B cell (primary cell): ENCODE data around the gene POLR2C. TPM values are rescaled to one million over a fixed set of nuclear protein-coding genes. Genes with fewer than 3 reads are reported as not detected.

Source experiments
- ATAC-seq: fragments of 200-7000 bp; cut with Tn5 transposase; one replicate; pipeline ENCODE4 v1.10.0; 2021; ENCODE audit warnings: low read depth, mild to moderate bottlenecking, moderate number of reproducible peaks, moderate library complexity
- CTCF ChIA-PET: fragments of 350-600 bp; sonication (Branson Sonifier 250); formaldehyde crosslinking; loops from one replicate; lab custom pipeline; 2021; ENCODE audit warnings: antibody characterized with exemption, inconsistent platforms; lab: Charles Lee
- POLR2A ChIA-PET: fragments of 350-600 bp; sonication (Branson Sonifier 250); formaldehyde crosslinking; loops from one replicate; lab custom pipeline; 2021; ENCODE audit warnings: antibody characterized with exemption; lab: Charles Lee
- DNase-seq: peaks from one replicate; pipeline ENCODE4 v3.0.0; 2013
- H2AFZ ChIP-seq: 2 replicates; pipeline ENCODE4 v1.6.1; 2012; ENCODE audit warnings: mild to moderate bottlenecking, low read depth, low read length; ENCODE audit not compliant: insufficient read depth, poor library complexity, severe bottlenecking
- H3K27ac ChIP-seq, 2 donors: 1 replicate in 1 of 2; 2 replicates in 1 of 2; pipeline ENCODE4 v1.5.1; 2012 to 2013; ENCODE audit warnings: low read length in 2 of 2, mild to moderate bottlenecking in 2 of 2, moderate library complexity in 1 of 2
- H3K27me3 ChIP-seq, 4 experiments: fragments of 200-600 bp in 1 of 4; sonication (generic) in 1 of 4; replicated peaks in 1 of 4; 1 replicate in 2 of 4; 2 replicates in 2 of 4; pipeline versions ENCODE4 v1.6.1 to v1.7.0; 2013 to 2016; ENCODE audit warnings: low read length in 3 of 4, mild to moderate bottlenecking in 2 of 4, mixed read lengths in 1 of 4, moderate library complexity in 1 of 4; ENCODE audit not compliant: insufficient read depth in 4 of 4, control insufficient read depth in 3 of 4; ENCODE audit errors: control extremely low read depth in 1 of 4
- H3K36me3 ChIP-seq, 2 experiments: replicated peaks in 1 of 2; 1 replicate in 1 of 2; 2 replicates in 1 of 2; pipeline versions ENCODE4 v1.6.1 to v1.7.1; 2013; ENCODE audit warnings: low read length in 1 of 2; ENCODE audit not compliant: insufficient read depth in 2 of 2, control insufficient read depth in 1 of 2; ENCODE audit errors: control extremely low read depth in 1 of 2, extremely low read depth in 1 of 2
- H3K4me1 ChIP-seq, 2 donors: fragments of 200-600 bp in 1 of 2; sonication (generic) in 1 of 2; 1 replicate in 1 of 2; 2 replicates in 1 of 2; pipeline versions ENCODE4 v1.5.1 to v1.6.1; 2013 to 2017; ENCODE audit warnings: low read length in 2 of 2; ENCODE audit not compliant: control insufficient read depth in 2 of 2, insufficient read depth in 2 of 2
- H3K4me2 ChIP-seq: replicated peaks from 2 replicates; pipeline ENCODE3; 2012; ENCODE audit warnings: mild to moderate bottlenecking, low read depth, low read length; ENCODE audit not compliant: poor library complexity, severe bottlenecking
- H3K4me3 ChIP-seq, 5 experiments: fragments of 200-600 bp in 1 of 5; sonication (generic) in 1 of 5; 1 replicate in 3 of 5; 2 replicates in 2 of 5; pipeline versions ENCODE4 v1.5.1 to v1.7.0; 2011 to 2016; ENCODE audit warnings: low read length in 4 of 5, mild to moderate bottlenecking in 4 of 5, low read depth in 2 of 5, control low read depth in 1 of 5, moderate library complexity in 1 of 5; ENCODE audit not compliant: insufficient read depth in 1 of 5; ENCODE audit errors: control extremely low read depth in 1 of 5, extremely low read depth in 1 of 5
- H3K79me2 ChIP-seq: fragments of 200-600 bp; sonication (generic); one replicate; pipeline ENCODE4 v1.6.0; 2016; ENCODE audit warnings: low read length; ENCODE audit not compliant: control insufficient read depth, insufficient read depth
- H3K9ac ChIP-seq: fragments of 200-600 bp; sonication (generic); 2 replicates; pipeline ENCODE4 v1.6.1; 2017; ENCODE audit warnings: mild to moderate bottlenecking, low read length, moderate library complexity
- H3K9me3 ChIP-seq, 3 donors: one replicate each; pipeline versions ENCODE4 v1.6.1 to v1.7.1; 2013; ENCODE audit warnings: low read length in 2 of 3; ENCODE audit not compliant: control insufficient read depth in 2 of 3, insufficient read depth in 1 of 3; ENCODE audit errors: control extremely low read depth in 1 of 3
- H4K20me1 ChIP-seq: 2 replicates; pipeline ENCODE4 v1.6.0; 2012; ENCODE audit warnings: mild to moderate bottlenecking, low read length; ENCODE audit not compliant: insufficient read depth, control insufficient read depth, poor library complexity, severe bottlenecking
- H3K27ac Mint-ChIP-seq: one replicate; pipeline ENCODE4 v1.8.0; 2021; ENCODE audit warnings: mixed read lengths
- H3K27me3 Mint-ChIP-seq: one replicate; pipeline ENCODE4 v1.8.0; 2021; ENCODE audit warnings: mixed read lengths
- H3K4me1 Mint-ChIP-seq: one replicate; pipeline ENCODE4 v1.8.0; 2021; ENCODE audit warnings: mixed read lengths
- H3K4me3 Mint-ChIP-seq: one replicate; pipeline ENCODE4 v1.8.0; 2021; ENCODE audit warnings: mixed read lengths
- H3K9me3 Mint-ChIP-seq: one replicate; pipeline ENCODE4 v1.8.0; 2022; ENCODE audit warnings: mixed read lengths; ENCODE audit not compliant: insufficient read depth
- CTCF ChIP-seq: fragments of 200-600 bp; IDR thresholded peaks from one replicate; pipeline ENCODE4 v1.8.0; 2022; ENCODE audit warnings: antibody characterized with exemption, mild to moderate bottlenecking
- EZH2 ChIP-seq: IDR thresholded peaks from 2 replicates; pipeline ENCODE4 v1.6.1; 2012; ENCODE audit warnings: borderline replicate concordance, low read depth, mild to moderate bottlenecking, moderate library complexity, low read length; ENCODE audit not compliant: insufficient read depth, poor library complexity, severe bottlenecking
- WGBS: methylation state at CpG from one replicate; pipeline ENCODE4 v1.1.5; 2013; ENCODE audit warnings: missing lambda C conversion rate; ENCODE audit not compliant: insufficient coverage; 5-methylcytosine and 5-hydroxymethylcytosine counted together
- intact Hi-C: fragments of 100-400 bp; cut with micrococcal nuclease; formaldehyde crosslinking; loops from one replicate; pipeline ENCODE4 v1.10.0; 2022
- polyA plus RNA-seq: library from polyadenylated mRNA; depleted of rRNA; stranded (reverse); fragments of >200 nt; gene quantifications from 2 replicates; pipeline ENCODE4 v1.2.3, GENCODE V29; 2012
- total RNA-seq, 2 donors: library from RNA; stranded (reverse); fragments of 120-200 nt in 1 of 2; gene quantifications; 1 replicate in 1 of 2; 2 replicates in 1 of 2; pipeline versions ENCODE4 v1.2.3 to v1.2.4, GENCODE V29; 2013 to 2022

The POLR2C gene
- total and polyA plus RNA-seq, 2 donors (not counting 1 experiment from before 2014, with no cell fraction given) = 57.8 to 70.1 TPM

GRCh38 chr16:57468346-57468745 is 5.9 kb downstream of the POLR2C start:
- Histone ChIP-seq H3K9ac (no peak overlapping the region), H2AFZ (no peak overlapping the region), H3K4me1 (peaks cover 7 to 8% of the 10 kb centered on the region in 2 donors), H3K4me3 (no peak overlapping the region), H3K4me2 (no peak overlapping the region), H3K27me3 (no peaks in the 10 kb centered on the region), H3K36me3 (peaks cover 12 to 74% of the 10 kb centered on the region in 2 experiments), H3K27ac (no peak overlapping the region), H3K9me3 (no peaks in the 10 kb centered on the region), H3K79me2 (peaks cover 16% of the 10 kb centered on the region), H4K20me1 (peaks cover 19% of the 10 kb centered on the region)
- Mint-ChIP-seq H3K9me3 (no peaks in the 10 kb centered on the region), H3K4me3 (no peak overlapping the region), H3K4me1 (peaks cover 21% of the 10 kb centered on the region), H3K27ac (no peak overlapping the region), H3K27me3 (no peaks in the 10 kb centered on the region)
- ATAC-seq (no peak), DNase-seq (no peak)
- WGBS = 100% methylated on average over 1 of the region's 2 CpGs
- intact Hi-C loops = no loop called here
- ChIA-PET POLR2A (no interaction called here), CTCF (no interaction called here)
- TF ChIP-seq CTCF (no peak), EZH2 (no peak)

- 97% methylated on average over 11 of the region's 11 CpGs for WGBS
- H3K4me2 ChIP-seq = no peak overlapping the region
- H3K9ac ChIP-seq = no peak overlapping the region
- no peaks in the 10 kb centered on the region for H3K9me3 ChIP-seq
- H3K27me3 ChIP-seq = no peaks in the 10 kb centered on the region
- ATAC-seq (no peak), DNase-seq (no peak)
- Mint-ChIP-seq H3K27me3 (no peaks in the 10 kb centered on the region), H3K27ac (no peak overlapping the region), H3K9me3 (no peaks in the 10 kb centered on the region), H3K4me1 (peaks cover 16% of the 10 kb centered on the region), H3K4me3 (no peak overlapping the region)
- ChIA-PET POLR2A (no interaction called here), CTCF (no interaction called here)
- H3K79me2 ChIP-seq = peaks cover 9% of the 10 kb centered on the region
- intact Hi-C loops = no loop called here
- peaks cover 12 to 74% of the 10 kb centered on the region in 2 experiments for H3K36me3 ChIP-seq
- H4K20me1 ChIP-seq = peaks cover 12% of the 10 kb centered on the region
- TF ChIP-seq EZH2 = no peak
- H3K4me3 ChIP-seq = no peak overlapping the region
- H3K4me1 ChIP-seq = peaks cover 3% of the 10 kb centered on the region in 2 donors
- no peak overlapping the region for H2AFZ ChIP-seq
- no peak overlapping the region for H3K27ac ChIP-seq
Measured at GRCh38 chr16:57469046-57469445, 6.6 kb downstream of the POLR2C start.
